Left lung (tissue), 10 donors: ENCODE results near the gene TMEM255B. TPM values are rescaled to one million over a fixed set of nuclear protein-coding genes. Genes with fewer than 3 reads are reported as not detected.
A peak's percentile ranks its signal among the peaks of the same experiment; 100 is the strongest.

ENCODE experiments used
- ATAC-seq: fragments of 200-7000 bp; cut with Tn5 transposase; one replicate; pipeline ENCODE4 v1.9.1; 2020; ENCODE audit warnings: moderate library complexity
- DNase-seq, 4 donors: peaks; one replicate each; pipeline ENCODE4 v3.0.0-alpha.2; 2013 to 2020
- H3K27ac ChIP-seq, 2 donors: fragments of 200-600 bp; sonication (generic) in 1 of 2; one replicate each; pipeline versions ENCODE4 v1.5.0 to v1.8.0; 2020 to 2021
- H3K27me3 ChIP-seq, 2 donors: fragments of 200-600 bp; sonication (generic) in 1 of 2; one replicate each; pipeline versions ENCODE4 v1.5.0 to v1.8.0; 2020 to 2021
- H3K36me3 ChIP-seq, 2 donors: fragments of 200-600 bp; sonication (generic) in 1 of 2; one replicate each; pipeline versions ENCODE4 v1.5.0 to v1.8.0; 2020 to 2021
- H3K4me1 ChIP-seq, 2 donors: fragments of 200-600 bp; one replicate each; pipeline ENCODE4 v1.8.0; 2021
- H3K4me3 ChIP-seq, 2 donors: fragments of 200-600 bp; sonication (generic) in 1 of 2; one replicate each; pipeline versions ENCODE4 v1.5.0 to v1.8.0; 2020 to 2021; ENCODE audit warnings: mild to moderate bottlenecking in 1 of 2
- H3K9me3 ChIP-seq, 2 donors: fragments of 200-600 bp; sonication (generic) in 1 of 2; one replicate each; pipeline versions ENCODE4 v1.5.0 to v1.8.0; 2020 to 2021
- CTCF ChIP-seq, 2 donors: fragments of 200-600 bp; sonication (generic) in 1 of 2; IDR thresholded peaks; one replicate each; pipeline versions ENCODE4 v1.5.0 to v1.8.0; 2021; ENCODE audit warnings: antibody characterized with exemption in 2 of 2
- intact Hi-C, 2 donors: fragments of 100-400 bp; cut with DNase I; formaldehyde crosslinking; loops; one replicate each; pipeline versions ENCODE4 v1.11.2 to v1.14.2; 2022
- polyA plus RNA-seq, 6 donors: library from polyadenylated mRNA; unstranded; fragments of 120-200 nt; gene quantifications; one replicate each; pipeline ENCODE4 v1.2.1, GENCODE V29; 2013; ENCODE audit not compliant: insufficient read length in 6 of 6
- total RNA-seq, 2 donors: library from RNA; stranded (reverse); fragmentation: NEBNext Ultra II Directional; extraction: Animal tissue kit (Norgen Biotek cat#: 25700); gene quantifications; one replicate each; pipeline ENCODE4 v1.2.1, GENCODE V29; 2021
- donor health status: DM: no; HTN: yes; CAD: no.
- donor health status: DM: no; HTN: no; CAD: no.

Gene TMEM255B
- total and polyA plus RNA-seq, 8 donors = 10.4 to 30.7 (median 15.7) TPM

- no peaks in the 10 kb centered on the region for H3K9me3 ChIP-seq
- DNase-seq (peak; percentile 38 to 80 (median 66)), ATAC-seq (peak; percentile 59)
- intact Hi-C loops = no loop called here
- no peaks in the 10 kb centered on the region for H3K27me3 ChIP-seq
- peak overlapping the region; percentile 58 to 65 for H3K27ac ChIP-seq
- peaks cover 2 to 50% of the 10 kb centered on the region in 2 donors for H3K4me1 ChIP-seq
- H3K4me3 ChIP-seq = no peak overlapping the region
- H3K36me3 ChIP-seq = peaks cover 0 to 53% of the 10 kb centered on the region in 2 donors
- no peak for TF ChIP-seq CTCF (IDR thresholded peaks at IDR 0.05)
Measured at GRCh38 chr13:113820813-113821651, 62.0 kb downstream of the TMEM255B start.

GRCh38 chr13:113821847-113822246 is 62.8 kb downstream of the TMEM255B start:
- Histone ChIP-seq H3K4me1 (peaks cover 2 to 42% of the 10 kb centered on the region in 2 donors), H3K36me3 (peaks cover 0 to 59% of the 10 kb centered on the region in 2 donors), H3K27ac (peak overlapping the region; percentile 58 to 65), H3K27me3 (no peaks in the 10 kb centered on the region), H3K9me3 (no peaks in the 10 kb centered on the region), H3K4me3 (no peak overlapping the region)
- ATAC-seq (no peak), DNase-seq (peak in 1 of 4 donors; percentile 75)
- no peak for TF ChIP-seq CTCF (IDR thresholded peaks at IDR 0.05)
- intact Hi-C loops = no loop called here

- ATAC-seq (no peak), DNase-seq (peak in 1 of 4 donors; percentile 68)
- no peaks in the 10 kb centered on the region for H3K27me3 ChIP-seq
- no peak overlapping the region for H3K4me3 ChIP-seq
- H3K27ac ChIP-seq = no peak overlapping the region
- no peaks in the 10 kb centered on the region for H3K9me3 ChIP-seq
- intact Hi-C loops = no loop called here
- H3K4me1 ChIP-seq = peaks cover 2 to 39% of the 10 kb centered on the region in 2 donors
- peaks cover 0 to 63% of the 10 kb centered on the region in 2 donors for H3K36me3 ChIP-seq
- TF ChIP-seq CTCF (IDR thresholded peaks at IDR 0.05) = no peak
Measured at GRCh38 chr13:113822266-113822665, 63.2 kb downstream of the TMEM255B start.

GRCh38 chr13:113822956-113823744 is 64.1 kb downstream of the TMEM255B start:
- intact Hi-C loops = no loop called here
- ATAC-seq = no peak
- Histone ChIP-seq H3K27me3 (no peaks in the 10 kb centered on the region), H3K36me3 (peaks cover 0 to 72% of the 10 kb centered on the region in 2 donors), H3K9me3 (no peaks in the 10 kb centered on the region), H3K4me3 (no peak overlapping the region), H3K4me1 (peaks cover 2 to 33% of the 10 kb centered on the region in 2 donors), H3K27ac (no peak overlapping the region)
- TF ChIP-seq CTCF (IDR thresholded peaks at IDR 0.05) = no peak
- DNase-seq = peak in 1 of 4 donors; percentile 76

- H3K27ac ChIP-seq = no peak overlapping the region
- peaks cover 0 to 76% of the 10 kb centered on the region in 2 donors for H3K36me3 ChIP-seq
- ATAC-seq (no peak), DNase-seq (no peak)
- H3K27me3 ChIP-seq = no peaks in the 10 kb centered on the region
- intact Hi-C loops = no loop called here
- H3K4me3 ChIP-seq = no peak overlapping the region
- H3K4me1 ChIP-seq = peaks cover 2 to 27% of the 10 kb centered on the region in 2 donors
- TF ChIP-seq CTCF (IDR thresholded peaks at IDR 0.05) = no peak
- H3K9me3 ChIP-seq = no peaks in the 10 kb centered on the region
Measured at GRCh38 chr13:113823771-113824170, 64.7 kb downstream of the TMEM255B start.
